Fibroblast of mammary gland (primary cell): Measurements from ENCODE around the gene PROX2.

Experiments
- DNase-seq: peaks from one replicate; pipeline ENCODE4 v3.0.0-alpha.2; 2010; ENCODE audit warnings: low read depth
- H3K4me3 ChIP-seq: 2 replicates; pipeline ENCODE4 v1.5.1; 2011; ENCODE audit warnings: low read depth, mild to moderate bottlenecking, low read length, moderate library complexity; ENCODE audit not compliant: control insufficient read depth
- TF ChIP-seq, protein P1 (sequence below): conservative IDR thresholded peaks from 2 replicates; pipeline ENCODE4 v1.5.1; 2011; ENCODE audit warnings: low read depth, low read length, inconsistent platforms; ENCODE audit not compliant: control insufficient read depth, insufficient read depth

PROX2 gene

DNA sequence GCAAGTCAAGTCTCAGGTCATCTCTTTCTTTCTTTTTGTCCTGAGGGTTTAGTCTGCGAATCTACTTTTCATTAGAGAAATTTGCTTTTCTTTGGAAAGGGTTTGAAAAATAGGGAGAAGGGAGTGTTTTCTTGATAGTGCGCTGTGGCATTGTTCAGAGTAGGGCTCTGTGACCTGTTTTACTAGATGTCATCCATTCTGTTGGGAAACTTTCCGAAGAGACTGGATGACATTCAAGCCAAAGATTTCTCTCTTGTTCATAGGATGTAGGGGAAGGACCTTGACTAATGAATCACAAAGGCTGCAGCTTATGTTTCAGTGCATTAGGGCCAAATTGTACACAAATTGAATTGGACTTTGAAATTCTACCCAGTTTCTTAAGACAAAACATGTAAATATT lies 20.5 kb upstream of the PROX2 start:
- H3K4me3 ChIP-seq: no peak overlapping the region
- no peak for DNase-seq
- TF ChIP-seq, protein P1, sequence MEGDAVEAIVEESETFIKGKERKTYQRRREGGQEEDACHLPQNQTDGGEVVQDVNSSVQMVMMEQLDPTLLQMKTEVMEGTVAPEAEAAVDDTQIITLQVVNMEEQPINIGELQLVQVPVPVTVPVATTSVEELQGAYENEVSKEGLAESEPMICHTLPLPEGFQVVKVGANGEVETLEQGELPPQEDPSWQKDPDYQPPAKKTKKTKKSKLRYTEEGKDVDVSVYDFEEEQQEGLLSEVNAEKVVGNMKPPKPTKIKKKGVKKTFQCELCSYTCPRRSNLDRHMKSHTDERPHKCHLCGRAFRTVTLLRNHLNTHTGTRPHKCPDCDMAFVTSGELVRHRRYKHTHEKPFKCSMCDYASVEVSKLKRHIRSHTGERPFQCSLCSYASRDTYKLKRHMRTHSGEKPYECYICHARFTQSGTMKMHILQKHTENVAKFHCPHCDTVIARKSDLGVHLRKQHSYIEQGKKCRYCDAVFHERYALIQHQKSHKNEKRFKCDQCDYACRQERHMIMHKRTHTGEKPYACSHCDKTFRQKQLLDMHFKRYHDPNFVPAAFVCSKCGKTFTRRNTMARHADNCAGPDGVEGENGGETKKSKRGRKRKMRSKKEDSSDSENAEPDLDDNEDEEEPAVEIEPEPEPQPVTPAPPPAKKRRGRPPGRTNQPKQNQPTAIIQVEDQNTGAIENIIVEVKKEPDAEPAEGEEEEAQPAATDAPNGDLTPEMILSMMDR: no peak

DNA sequence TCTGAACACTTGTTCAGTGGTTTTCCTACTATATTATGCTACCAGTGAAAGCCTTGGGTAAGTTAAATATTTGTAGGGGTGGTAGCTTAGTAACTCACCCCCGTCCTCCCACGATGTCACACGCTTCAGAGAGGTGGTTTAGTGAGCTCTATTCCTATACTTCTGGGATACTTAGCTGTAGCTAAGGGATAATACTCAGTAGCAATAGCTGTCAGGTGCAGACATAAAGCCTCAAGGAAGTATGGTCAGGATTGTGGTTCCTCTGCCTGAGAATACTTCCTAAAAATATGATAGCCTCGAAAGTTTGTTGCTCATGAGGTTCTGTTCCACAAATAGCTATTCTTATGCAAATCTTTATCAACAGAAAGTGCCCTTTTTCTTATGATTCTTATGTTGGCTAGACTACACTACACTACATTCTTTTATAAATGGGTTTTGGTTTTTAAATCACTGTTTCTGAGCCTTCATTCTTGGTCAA lies 17.7 kb upstream of the PROX2 start:
- H3K4me3 ChIP-seq: no peak overlapping the region
- TF ChIP-seq, protein P1: no peak
- DNase-seq: no peak

DNA sequence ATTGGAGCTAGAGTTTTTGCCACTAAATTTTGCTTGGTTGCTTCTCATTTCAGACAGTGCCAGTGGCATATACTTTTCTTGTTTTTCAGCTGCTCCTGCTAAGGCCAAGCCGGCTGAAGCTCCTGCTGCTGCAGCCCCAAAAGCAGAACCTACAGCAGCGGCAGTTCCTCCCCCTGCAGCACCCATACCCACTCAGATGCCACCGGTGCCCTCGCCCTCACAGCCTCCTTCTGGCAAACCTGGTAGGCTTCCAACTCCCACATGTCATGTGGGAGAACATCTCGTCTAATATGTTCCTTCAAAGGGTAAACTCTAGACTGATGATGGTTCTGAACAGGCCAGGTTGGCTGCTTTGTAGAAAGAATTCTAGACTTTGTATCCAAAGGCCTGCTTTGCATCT lies 16.8 kb upstream of the PROX2 start:
- TF ChIP-seq, protein P1: no peak
- no peak for DNase-seq
- no peak overlapping the region for H3K4me3 ChIP-seq

DNA sequence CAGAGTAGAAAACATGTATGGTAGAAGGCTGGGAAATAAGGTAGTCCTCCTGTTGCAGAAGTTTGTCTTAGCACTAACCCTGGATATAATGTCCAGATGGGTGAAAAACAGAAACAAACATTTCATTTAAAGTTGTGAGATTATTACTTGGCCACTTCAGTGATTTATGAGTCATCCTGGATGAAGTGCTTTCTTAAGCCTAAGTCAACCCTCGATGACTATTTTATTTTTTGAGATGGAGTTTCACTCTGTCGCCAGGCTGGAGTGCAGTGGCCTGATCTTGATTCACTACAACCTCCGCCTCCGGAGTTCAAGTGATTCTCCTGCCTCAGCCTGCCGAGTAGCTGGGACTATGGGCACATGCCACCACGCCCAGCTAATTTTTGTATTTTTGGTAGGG lies 15.9 kb upstream of the PROX2 start:
- no peak overlapping the region for H3K4me3 ChIP-seq
- DNase-seq: peak; percentile 76
- TF ChIP-seq, protein P1: no peak

DNA sequence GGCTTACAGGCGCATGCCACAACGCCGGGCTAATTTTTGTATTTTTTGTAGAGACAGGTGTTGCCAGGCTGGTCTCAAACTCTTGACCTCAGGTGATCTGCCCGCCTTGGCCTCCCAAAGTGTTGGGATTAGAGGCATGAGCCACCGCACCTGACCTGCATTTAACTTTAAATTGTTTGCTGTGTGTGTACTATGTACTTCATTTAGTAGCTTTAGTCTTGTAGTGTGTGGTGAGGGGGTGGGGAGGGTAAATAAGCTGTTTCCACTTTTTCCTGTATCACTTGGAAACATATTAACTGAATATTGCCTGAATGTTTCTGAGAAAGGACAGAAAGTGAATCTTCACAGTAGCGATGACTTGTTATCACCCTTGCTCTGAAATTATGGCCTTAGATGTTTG lies 14.3 kb upstream of the PROX2 start:
- no peak overlapping the region for H3K4me3 ChIP-seq
- TF ChIP-seq, protein P1: no peak
- DNase-seq: no peak

DNA sequence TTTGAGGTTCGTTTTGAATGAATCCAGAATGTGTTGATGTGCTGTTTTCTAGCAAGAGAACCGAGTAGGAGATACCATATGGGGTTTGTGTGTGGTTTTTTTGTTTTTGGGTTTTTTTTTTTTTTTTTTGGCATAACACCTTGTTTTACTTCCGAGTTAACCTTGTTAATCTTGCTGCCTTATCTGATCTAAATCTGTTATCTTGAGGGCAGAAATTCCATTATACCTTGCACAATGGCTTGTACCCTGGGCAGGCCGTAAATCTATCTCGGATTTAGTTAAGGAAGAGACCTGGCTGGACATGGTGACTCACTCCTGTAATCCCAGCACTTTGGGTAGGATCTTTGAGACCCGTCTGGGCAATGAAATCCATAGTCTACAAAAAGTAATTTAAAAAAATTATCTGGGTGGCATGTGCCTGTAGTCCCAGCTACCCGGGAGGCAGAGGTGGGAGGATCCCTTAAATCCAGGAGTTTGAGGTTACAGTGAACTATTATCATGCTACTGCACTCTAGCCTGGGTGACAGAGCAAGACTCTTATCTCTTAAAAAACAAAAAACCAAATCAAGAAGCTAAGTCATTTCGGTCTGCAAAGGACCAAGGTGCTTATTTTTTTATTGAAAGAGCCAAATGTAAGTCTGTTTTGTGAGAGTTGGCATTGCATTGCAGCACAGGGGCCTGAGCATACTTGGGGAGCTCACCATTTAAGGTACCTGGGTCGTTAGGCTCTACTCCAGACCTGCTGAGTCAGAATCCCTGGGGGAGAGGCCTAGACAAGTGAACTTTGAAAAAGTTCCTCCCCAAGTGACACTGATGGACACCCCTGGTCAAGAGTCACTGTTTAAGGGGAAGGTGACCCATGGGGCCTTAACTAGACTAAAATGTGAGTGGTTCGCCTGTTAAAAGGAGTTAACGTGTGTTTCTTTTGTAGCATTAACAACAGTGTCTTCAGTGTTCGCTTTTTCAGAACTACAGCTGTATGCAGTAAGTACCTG lies 12.5 kb upstream of the PROX2 start:
- TF ChIP-seq, protein P1: no peak
- DNase-seq: peak; percentile 33
- H3K4me3 ChIP-seq: no peak overlapping the region
